Liver (tissue), 3 donors: Measurements from ENCODE around the gene WDFY1.

ENCODE experiments used
- CTCF ChIP-seq: fragments of 150-350 bp; IDR thresholded peaks from 2 replicates; pipeline ENCODE4 v1.5.1; 2017; ENCODE audit warnings: improper control_type of control experiment, low read depth, low read length; ENCODE audit not compliant: missing input control
- EGR1 ChIP-seq, 2 donors: IDR thresholded peaks; 2 replicates each; pipeline ENCODE4 v1.6.1; 2016 to 2018; ENCODE audit warnings: antibody characterized with exemption in 2 of 2, low read depth in 2 of 2
- GABPA ChIP-seq, 2 donors: IDR thresholded peaks in 1 of 2; conservative IDR thresholded peaks in 1 of 2; 2 replicates each; pipeline ENCODE4 v1.6.1; 2016; ENCODE audit warnings: antibody characterized with exemption in 2 of 2, mild to moderate bottlenecking in 1 of 2, moderate library complexity in 1 of 2
- HNF4G ChIP-seq: IDR thresholded peaks from 2 replicates; pipeline ENCODE4 v1.6.1; 2016; ENCODE audit warnings: antibody characterized with exemption
- NR2F2 ChIP-seq: IDR thresholded peaks from 2 replicates; pipeline ENCODE4 v1.6.1; 2016; ENCODE audit warnings: antibody characterized with exemption
- RAD21 ChIP-seq, 2 donors: IDR thresholded peaks; 2 replicates each; pipeline ENCODE4 v1.6.1; 2016; ENCODE audit warnings: antibody characterized with exemption in 2 of 2, mild to moderate bottlenecking in 2 of 2
- RXRA ChIP-seq, 2 donors: IDR thresholded peaks; 2 replicates each; pipeline ENCODE4 v1.6.1; 2017 to 2018; ENCODE audit warnings: antibody characterized with exemption in 2 of 2, mild to moderate bottlenecking in 1 of 2
- SP1 ChIP-seq: IDR thresholded peaks from 2 replicates; pipeline ENCODE4 v1.6.1; 2018; ENCODE audit warnings: antibody characterized with exemption, mild to moderate bottlenecking
- YY1 ChIP-seq: IDR thresholded peaks from 2 replicates; pipeline ENCODE4 v1.6.1; 2016; ENCODE audit warnings: antibody characterized with exemption, mild to moderate bottlenecking
- ZBTB33 ChIP-seq: IDR thresholded peaks from 2 replicates; pipeline ENCODE4 v1.6.1; 2016; ENCODE audit warnings: antibody characterized with exemption
- TF ChIP-seq, protein P1 (sequence below): IDR thresholded peaks from 2 replicates; pipeline ENCODE4 v1.6.1; 2016; ENCODE audit warnings: antibody characterized with exemption
- donor health status: healthy.
- donor health status: healthy.

DNA sequence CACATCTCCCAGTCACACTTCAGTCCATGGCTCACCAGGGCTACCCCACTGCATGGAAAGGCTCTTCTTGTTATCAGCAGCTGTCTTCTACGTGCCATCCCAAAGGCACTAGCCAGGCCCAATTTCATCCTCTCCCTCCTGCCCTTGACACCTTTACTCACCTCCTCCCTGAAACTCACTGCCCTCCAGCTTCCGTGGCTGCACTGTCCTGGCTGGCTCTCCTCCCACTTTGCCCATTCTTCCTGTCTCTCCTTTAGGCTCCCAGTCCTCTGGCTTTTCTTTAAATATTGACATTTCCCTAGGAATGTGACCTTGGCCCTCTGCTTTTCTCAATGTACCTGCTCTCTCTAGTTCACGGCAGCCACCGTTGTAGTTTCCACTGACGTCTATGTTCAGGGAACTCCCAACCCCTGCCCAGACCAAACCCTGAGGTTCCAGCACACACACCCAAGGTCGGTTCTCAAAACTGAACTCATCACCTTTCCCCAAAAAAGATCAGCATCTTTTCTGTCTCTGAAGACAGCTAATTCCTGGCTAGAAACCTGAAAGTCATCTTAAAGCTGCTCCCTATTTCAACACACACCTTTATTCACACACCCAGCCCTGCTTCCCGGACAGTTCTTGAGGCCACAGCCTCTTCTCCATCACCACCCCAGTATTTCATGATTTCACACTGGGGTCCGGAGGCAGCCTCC, 36.7 kb downstream of the WDFY1 start:
- TF ChIP-seq CTCF: no peak
- peak; percentile 56 to 69 for TF ChIP-seq RAD21 (IDR thresholded peaks at IDR 0.05)
- TF ChIP-seq, protein P1, sequence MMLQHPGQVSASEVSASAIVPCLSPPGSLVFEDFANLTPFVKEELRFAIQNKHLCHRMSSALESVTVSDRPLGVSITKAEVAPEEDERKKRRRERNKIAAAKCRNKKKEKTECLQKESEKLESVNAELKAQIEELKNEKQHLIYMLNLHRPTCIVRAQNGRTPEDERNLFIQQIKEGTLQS: no peak
- TF ChIP-seq YY1: peak; percentile 74
- TF ChIP-seq RXRA (IDR thresholded peaks at IDR 0.05): peak; percentile 94 to 97
- peak; percentile 34 to 82 for TF ChIP-seq EGR1 (IDR thresholded peaks at IDR 0.05; ENCODE audit: low read depth in 2 of 2)
- TF ChIP-seq SP1: peak; percentile 98
- TF ChIP-seq HNF4G: peak; percentile 70
- peak; percentile 83 for TF ChIP-seq ZBTB33
- TF ChIP-seq GABPA (IDR thresholded peaks at IDR 0.05 in 1 of 2, conservative IDR thresholded peaks at IDR 0.05 in 1 of 2): peak in 1 of 2 donors; percentile 46
- TF ChIP-seq NR2F2: peak; percentile 84
